Right cardiac atrium (tissue), 5 donors: Measurements from ENCODE around the gene TRIM3. TPM values are rescaled to one million over a fixed set of nuclear protein-coding genes. Genes with fewer than 3 reads are reported as not detected.

Source experiments
- ATAC-seq, 2 donors: fragments of 200-7000 bp; cut with Tn5 transposase; one replicate each; pipeline versions ENCODE4 v1.8.0 to v1.9.1; 2020; ENCODE audit warnings: moderate library complexity in 2 of 2, mild to moderate bottlenecking in 1 of 2
- DNase-seq, 3 donors: peaks; one replicate each; pipeline ENCODE4 v3.0.0-alpha.2; 2020
- H3K27ac ChIP-seq: one replicate; pipeline ENCODE4 v1.5.1; 2013; ENCODE audit warnings: mild to moderate bottlenecking, low read length, control low read depth, moderate library complexity
- H3K27me3 ChIP-seq: one replicate; pipeline ENCODE4 v1.6.1; 2013; ENCODE audit not compliant: control insufficient read depth, insufficient read depth
- H3K4me1 ChIP-seq: one replicate; pipeline ENCODE4 v1.6.1; 2013; ENCODE audit warnings: low read length; ENCODE audit not compliant: control insufficient read depth, insufficient read depth
- H3K4me3 ChIP-seq: one replicate; pipeline ENCODE4 v1.5.1; 2013; ENCODE audit warnings: low read length, control low read depth
- H3K9me3 ChIP-seq: one replicate; pipeline ENCODE4 v1.6.1; 2013; ENCODE audit warnings: low read length; ENCODE audit not compliant: control insufficient read depth
- WGBS: extraction: QIAGEN DNeasy Blood & Tissue Kit; methylation state at CpG from one replicate; pipeline ENCODE4 v1.1.7; 2013; 5-methylcytosine and 5-hydroxymethylcytosine counted together
- intact Hi-C, 4 donors: fragments of 100-400 bp; cut with DNase I; formaldehyde crosslinking; loops; one replicate each; pipeline versions ENCODE4 v1.11.0 to v1.14.0; 2022 to 2023
- polyA plus RNA-seq: library from polyadenylated mRNA; stranded (reverse); fragments of 200-250 nt; gene quantifications from one replicate; pipeline ENCODE4 v1.2.3, GENCODE V29; 2013
- total RNA-seq, 4 donors: library from RNA; stranded (reverse); fragmentation: NEBNext Ultra II Directional; extraction: Animal tissue kit (Norgen Biotek cat#: 25700); gene quantifications; one replicate each; pipeline ENCODE4 v1.2.1, GENCODE V29; 2021
- donor health status: healthy with polysubstance abuse.
- donor health status: DM: no; HTN: yes; CAD: no.
- donor health status: DM: no; HTN: no; CAD: no.
- donor health status: DM: no; HTN: yes; CAD: no; lungs with severe emphysema.
- donor health status: DM: yes; HTN: yes; CAD: no.

The TRIM3 gene
- total and polyA plus RNA-seq, 5 donors, result 9.4 to 12.5 (median 11.9) TPM

DNA sequence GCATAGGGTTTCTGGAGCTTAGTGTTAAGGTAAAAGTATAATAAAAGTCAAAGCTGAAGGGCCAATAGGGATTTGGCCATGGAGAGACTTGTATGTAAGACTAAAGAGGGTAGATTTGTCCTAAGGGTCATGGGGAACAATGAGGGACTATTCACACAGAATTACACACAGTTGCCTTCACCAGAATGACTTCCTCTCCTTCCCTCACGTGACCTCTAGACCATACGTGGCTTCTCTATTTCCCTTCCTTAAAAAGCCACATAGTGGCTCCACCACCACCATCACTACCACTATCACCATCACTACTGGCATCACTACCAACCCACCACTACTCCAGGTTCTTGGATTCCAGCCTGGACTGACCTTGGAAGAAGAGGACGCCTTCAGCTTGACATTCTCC is 35.7 kb downstream of the TRIM3 start:
- WGBS, result 61% methylated on average over 3 of the region's 3 CpGs
- ATAC-seq, result no peak
- no peak for DNase-seq
- no peak overlapping the region for H3K27ac ChIP-seq
- intact Hi-C loops, result loop anchor here in 2 of 4 donors (5.0 kb wide), 2 partner anchors 56 to 69 kb away; no protein-coding TSS in a partner anchor
- no peak overlapping the region for H3K4me3 ChIP-seq
- H3K9me3 ChIP-seq, result no peaks in the 10 kb centered on the region
- no peaks in the 10 kb centered on the region for H3K4me1 ChIP-seq
- H3K27me3 ChIP-seq, result no peaks in the 10 kb centered on the region

DNA sequence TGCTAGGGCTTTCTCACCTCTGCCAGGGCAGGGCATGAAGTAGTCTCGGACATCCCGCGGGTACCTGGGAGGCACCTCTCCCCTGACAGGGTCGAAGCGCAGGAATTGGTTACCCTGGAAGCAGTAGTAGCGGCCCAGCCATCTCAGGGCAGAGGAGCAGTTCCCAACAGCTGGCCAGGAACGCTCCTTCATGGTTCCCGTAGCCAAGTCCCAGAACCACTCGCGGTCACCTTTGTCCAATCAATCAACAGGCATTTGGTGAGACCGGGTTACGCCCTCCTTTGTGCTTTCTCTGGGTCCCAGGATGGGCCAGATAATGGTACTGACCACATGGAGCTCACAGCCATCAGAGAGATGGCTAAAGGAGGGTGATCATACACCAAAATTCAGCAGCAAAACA is 36.3 kb downstream of the TRIM3 start:
- Histone ChIP-seq H3K4me3 (no peak overlapping the region), H3K27ac (no peak overlapping the region), H3K9me3 (no peaks in the 10 kb centered on the region), H3K27me3 (no peaks in the 10 kb centered on the region), H3K4me1 (no peaks in the 10 kb centered on the region)
- ATAC-seq (no peak), DNase-seq (no peak)
- intact Hi-C loops, result loop anchor here in 2 of 4 donors (5.0 kb wide), 2 partner anchors 55 to 70 kb away; no protein-coding TSS in a partner anchor
- 90% methylated on average over 12 of the region's 12 CpGs for WGBS

DNA sequence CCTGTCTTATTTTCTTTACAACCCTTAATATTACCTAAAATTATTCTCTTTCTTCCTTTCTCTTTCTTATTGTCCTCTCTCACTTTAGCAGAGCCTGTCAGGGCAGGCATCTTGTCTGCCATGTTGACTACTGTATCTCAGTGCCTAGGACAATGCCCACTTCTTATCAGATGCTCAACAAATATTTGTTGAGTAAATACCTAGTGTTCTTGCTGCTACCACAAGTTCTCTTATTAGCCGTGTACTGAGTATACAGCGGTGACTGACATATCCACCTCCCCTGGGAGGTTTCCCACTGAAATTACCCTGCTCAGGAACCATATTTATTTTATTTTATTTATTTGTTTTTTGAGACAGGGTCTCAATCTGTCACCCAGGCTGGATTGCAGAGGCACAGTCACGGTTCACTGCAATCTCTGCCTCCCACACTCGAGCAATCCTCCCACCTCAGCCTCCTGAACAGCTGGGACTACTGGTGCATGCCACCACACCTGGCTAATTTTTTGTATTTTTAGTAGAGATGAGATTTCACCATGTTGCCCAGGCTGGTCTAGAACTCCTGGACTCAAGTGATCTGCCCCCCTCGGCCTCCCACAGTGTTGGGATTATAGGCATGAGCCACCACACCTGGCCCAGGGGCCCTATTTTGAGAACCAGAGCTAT is 39.6 kb downstream of the TRIM3 start:
- Histone ChIP-seq H3K9me3 (no peaks in the 10 kb centered on the region), H3K4me1 (no peaks in the 10 kb centered on the region), H3K4me3 (no peak overlapping the region), H3K27me3 (no peaks in the 10 kb centered on the region), H3K27ac (no peak overlapping the region)
- DNase-seq (no peak), ATAC-seq (no peak)
- intact Hi-C loops, result no loop called here
- 74% methylated on average over 5 of the region's 5 CpGs for WGBS

DNA sequence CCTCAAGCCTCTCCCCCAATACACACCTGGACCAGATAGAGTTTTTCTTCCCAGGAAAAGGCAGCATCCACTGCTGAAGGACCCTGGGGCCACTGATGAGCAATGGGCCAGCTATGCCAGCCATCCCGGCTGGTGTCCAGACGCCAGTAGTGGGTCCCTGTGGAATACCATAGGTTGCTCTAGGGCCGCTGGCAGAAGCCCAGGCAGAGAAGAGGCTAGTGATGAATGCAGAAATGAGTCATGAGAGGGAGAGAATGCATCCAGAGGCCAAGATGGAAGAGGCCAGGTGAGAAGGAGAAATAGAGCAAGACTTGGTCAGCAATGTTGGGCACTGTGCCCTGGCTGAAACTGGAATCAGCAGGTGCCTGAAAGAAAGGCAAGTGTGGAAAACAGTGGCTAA is 41.9 kb downstream of the TRIM3 start:
- H3K27ac ChIP-seq, result no peak overlapping the region
- intact Hi-C loops, result no loop called here
- DNase-seq (no peak), ATAC-seq (no peak)
- no peak overlapping the region for H3K4me3 ChIP-seq
- 86% methylated on average over 3 of the region's 3 CpGs for WGBS
- H3K9me3 ChIP-seq, result no peaks in the 10 kb centered on the region
- no peaks in the 10 kb centered on the region for H3K27me3 ChIP-seq
- no peaks in the 10 kb centered on the region for H3K4me1 ChIP-seq

DNA sequence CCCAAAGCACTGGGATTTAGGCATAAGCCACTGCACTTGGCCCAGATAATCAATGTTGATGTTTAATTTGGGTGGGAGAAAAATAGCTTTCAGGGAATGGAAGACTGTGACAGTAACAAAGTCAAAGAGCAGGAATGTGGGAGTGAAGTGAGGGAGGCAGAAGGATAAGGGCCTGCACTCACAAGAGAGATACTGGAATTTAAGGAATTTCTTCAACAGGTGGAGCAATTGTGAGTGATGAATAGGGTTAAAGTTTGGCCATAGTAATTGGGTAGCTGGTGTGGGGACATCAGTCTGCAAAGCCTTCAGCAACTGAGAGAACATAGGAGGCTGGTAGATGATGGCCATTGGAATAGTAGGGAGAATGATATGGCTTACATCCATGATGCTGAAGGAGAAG is 46.2 kb downstream of the TRIM3 start:
- DNase-seq (no peak), ATAC-seq (no peak)
- Histone ChIP-seq H3K27me3 (no peaks in the 10 kb centered on the region), H3K4me3 (no peak overlapping the region), H3K27ac (no peak overlapping the region), H3K9me3 (no peaks in the 10 kb centered on the region), H3K4me1 (no peaks in the 10 kb centered on the region)
- intact Hi-C loops, result no loop called here

DNA sequence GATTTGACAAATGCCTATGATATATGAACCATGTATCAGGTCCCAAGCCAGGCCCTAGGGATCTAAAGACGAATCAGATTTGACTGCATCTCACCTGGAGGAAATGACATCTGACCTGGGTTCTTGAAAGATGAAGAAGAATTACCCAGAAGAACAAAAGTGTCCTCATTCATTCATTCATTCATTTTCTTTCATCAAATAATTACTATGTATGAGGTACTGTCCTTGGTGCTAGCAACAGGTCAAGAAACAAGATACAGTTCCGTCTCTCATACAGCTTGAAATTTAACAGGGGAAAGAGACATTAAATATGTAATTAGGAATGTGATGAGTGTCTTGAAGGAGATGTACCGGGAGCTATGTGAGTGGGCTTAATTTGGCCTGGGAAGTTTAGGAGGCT is 53.1 kb downstream of the TRIM3 start:
- DNase-seq (no peak), ATAC-seq (no peak)
- H3K27me3 ChIP-seq, result no peaks in the 10 kb centered on the region
- intact Hi-C loops, result loop anchor here in 1 of 4 donors (2.0 kb wide), 1 partner anchor 22 kb away; no protein-coding TSS in a partner anchor
- no peak overlapping the region for H3K27ac ChIP-seq
- no peaks in the 10 kb centered on the region for H3K9me3 ChIP-seq
- H3K4me1 ChIP-seq, result peaks cover 6% of the 10 kb centered on the region
- H3K4me3 ChIP-seq, result no peak overlapping the region
- 95% methylated on average over 3 of the region's 3 CpGs for WGBS

DNA sequence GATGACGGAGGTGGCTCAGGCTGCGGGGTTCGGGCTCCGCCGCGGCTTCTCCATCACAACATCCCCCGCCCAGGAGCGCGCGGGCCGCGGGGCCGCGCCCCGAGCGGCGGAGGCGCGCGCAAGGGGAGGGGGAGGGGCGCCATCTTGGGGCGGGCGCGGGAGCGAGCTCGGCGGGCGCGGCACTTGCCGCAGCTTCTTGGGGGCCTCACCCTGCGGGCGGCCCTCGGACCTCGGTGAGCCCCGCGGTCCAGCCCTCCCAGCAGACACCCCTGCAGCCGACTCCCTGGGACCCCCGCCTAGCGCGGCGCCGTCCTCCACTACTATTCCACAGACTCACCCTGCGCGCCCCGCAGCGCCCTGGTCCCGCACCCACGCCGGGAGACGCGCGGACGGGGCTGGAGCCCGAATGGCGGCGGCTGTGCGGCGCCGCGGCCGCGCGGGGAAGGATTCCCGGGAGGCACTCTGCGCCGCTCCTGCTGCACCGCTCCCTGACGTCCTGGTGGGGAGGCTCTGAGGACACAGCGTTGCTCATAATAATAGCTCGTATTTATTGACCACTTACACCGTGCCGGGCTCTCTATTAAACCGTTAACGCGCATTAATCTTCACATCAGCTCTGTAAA is 54.6 kb downstream of the TRIM3 start, which contains the start of gene APBB1:
Gene APBB1, minus strand, starts transcription at position 86 of the 623 bp plus-strand sequence. CDS start 7,747 bp downstream, outside the sequence.
- Histone ChIP-seq H3K9me3 (no peaks in the 10 kb centered on the region), H3K27ac (peak within 1 kb of the TSS; percentile 96), H3K4me1 (peaks cover 11% of the 10 kb centered on the region), H3K4me3 (peak within 1 kb of the TSS; percentile 99), H3K27me3 (no peaks in the 10 kb centered on the region)
- peak; percentile 95 to 96 for ATAC-seq
- DNase-seq, result peak; percentile 77 to 91 (median 91)
- intact Hi-C loops, result no loop called here
- under 1% methylated on average over 74 of the region's 75 CpGs for WGBS

DNA sequence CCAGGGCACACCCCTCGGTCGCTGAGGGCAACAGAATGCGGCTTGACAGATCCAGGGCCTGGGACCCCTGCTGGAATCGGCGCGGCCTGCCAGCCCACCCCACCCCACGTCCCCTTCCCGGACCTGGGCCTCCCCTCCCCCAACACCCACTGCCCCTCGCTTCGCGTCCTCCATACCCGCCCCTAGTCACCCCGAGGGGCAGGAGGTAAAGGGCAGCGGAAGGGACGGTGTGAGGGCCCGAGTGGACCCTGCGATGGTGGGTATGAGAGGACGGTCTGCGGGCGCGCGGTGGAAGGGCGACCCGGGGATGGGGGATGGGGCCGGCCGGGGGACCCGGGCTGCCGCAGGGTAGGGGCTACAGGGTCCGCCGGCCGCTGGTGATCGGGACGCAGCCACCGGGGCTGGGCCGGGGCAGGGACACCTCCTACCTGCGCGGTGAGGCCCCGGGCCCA is 55.2 kb downstream of the TRIM3 start:
- peaks cover 11% of the 10 kb centered on the region for H3K4me1 ChIP-seq
- ATAC-seq, result peak; percentile 56 to 60
- intact Hi-C loops, result no loop called here
- peak; percentile 30 to 75 (median 74) for DNase-seq
- WGBS, result under 1% methylated on average over 38 of the region's 38 CpGs
- peak overlapping the region; percentile 99 for H3K4me3 ChIP-seq
- no peaks in the 10 kb centered on the region for H3K9me3 ChIP-seq
- peak overlapping the region; percentile 78 for H3K27ac ChIP-seq
- no peaks in the 10 kb centered on the region for H3K27me3 ChIP-seq

DNA sequence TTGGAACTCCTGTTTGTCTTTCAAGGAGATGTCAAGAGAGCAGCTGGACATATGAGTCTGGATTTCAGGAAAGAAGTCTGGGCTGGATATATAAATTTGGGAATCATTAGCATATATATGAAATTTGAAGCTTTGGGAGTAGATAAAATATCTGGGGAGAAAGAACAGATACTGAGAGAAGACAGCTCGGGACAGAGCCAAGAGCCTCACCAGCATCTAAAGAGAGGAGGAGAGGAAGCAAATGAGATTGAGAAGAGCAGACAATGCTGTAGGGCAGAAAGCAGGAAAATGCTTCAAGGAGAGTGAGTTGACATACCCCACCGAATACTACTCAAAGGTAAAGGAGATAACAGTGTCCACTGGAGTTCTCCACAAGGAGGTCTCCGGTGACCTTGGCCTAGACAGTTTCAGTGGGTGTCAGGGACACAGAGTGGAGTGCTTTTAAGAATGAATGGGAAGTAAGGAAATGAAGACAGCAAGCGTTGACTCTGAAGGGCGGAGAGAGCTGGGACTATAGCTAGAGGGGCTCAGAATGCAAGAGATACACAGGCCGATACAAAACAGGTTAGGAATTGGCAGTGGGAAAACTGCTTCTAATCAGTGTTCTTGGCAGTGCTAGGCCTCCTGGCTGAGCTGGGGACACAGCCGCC is 55.7 kb downstream of the TRIM3 start:
- Histone ChIP-seq H3K4me3 (peak overlapping the region; percentile 99), H3K9me3 (no peaks in the 10 kb centered on the region), H3K4me1 (peaks cover 11% of the 10 kb centered on the region), H3K27ac (no peak overlapping the region), H3K27me3 (no peaks in the 10 kb centered on the region)
- intact Hi-C loops, result no loop called here
- ATAC-seq (peak in 1 of 2 donors; percentile 6), DNase-seq (no peak)
- WGBS, result 19% methylated on average over 7 of the region's 7 CpGs

DNA sequence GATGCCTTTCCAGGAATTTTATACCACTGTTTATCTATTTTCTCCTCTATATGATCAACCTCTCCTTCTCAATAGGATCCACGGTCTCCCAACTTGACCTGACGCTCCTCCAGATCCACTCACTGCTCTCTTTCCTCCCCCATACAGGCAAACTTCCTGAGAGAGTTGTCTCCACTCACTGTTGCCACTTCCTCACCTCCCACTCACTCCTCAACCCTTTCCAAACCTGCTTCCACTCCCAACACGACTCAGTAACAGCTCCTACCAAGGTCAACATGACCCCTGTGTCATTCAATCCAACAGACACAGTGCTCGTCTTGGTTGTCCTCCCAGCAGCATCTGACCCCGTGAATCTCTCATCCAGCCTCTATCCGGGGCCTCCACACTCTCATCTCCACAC is 57.9 kb downstream of the TRIM3 start:
- Histone ChIP-seq H3K27me3 (no peaks in the 10 kb centered on the region), H3K4me1 (peaks cover 11% of the 10 kb centered on the region), H3K9me3 (no peaks in the 10 kb centered on the region), H3K27ac (no peak overlapping the region), H3K4me3 (no peak overlapping the region)
- no peak for DNase-seq
- WGBS, result 61% methylated on average over 6 of the region's 6 CpGs
- intact Hi-C loops, result no loop called here
- ATAC-seq, result no peak

DNA sequence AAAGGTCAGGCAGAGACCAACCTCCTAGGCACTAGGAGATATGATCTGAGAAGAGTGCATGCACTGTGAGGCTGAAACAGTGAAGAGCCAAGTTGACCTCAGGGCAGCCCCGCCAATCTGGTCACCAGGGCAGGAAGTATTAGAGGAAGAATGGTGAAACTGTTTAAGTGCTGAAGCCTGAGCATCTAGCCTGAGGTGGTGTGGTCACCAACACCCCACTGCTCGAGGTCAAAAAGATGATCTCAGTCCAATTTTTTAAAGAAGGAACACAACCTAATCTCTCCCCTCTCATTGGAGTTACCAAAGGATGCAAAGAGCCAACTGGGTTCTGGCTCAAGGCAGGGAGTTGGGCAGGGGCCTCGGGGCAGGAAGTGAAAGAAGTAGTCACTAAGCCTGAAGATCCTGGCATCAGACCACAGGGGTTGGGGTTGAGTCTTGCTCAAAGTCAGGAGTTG is 58.8 kb downstream of the TRIM3 start:
- Histone ChIP-seq H3K9me3 (no peaks in the 10 kb centered on the region), H3K4me3 (no peak overlapping the region), H3K4me1 (peaks cover 11% of the 10 kb centered on the region), H3K27me3 (no peaks in the 10 kb centered on the region), H3K27ac (no peak overlapping the region)
- WGBS, result 72% methylated on average over 3 of the region's 3 CpGs
- intact Hi-C loops, result no loop called here
- DNase-seq (no peak), ATAC-seq (no peak)
